ENCODE results near the gene CHAC2.
"Not testable (repeated sequence)": the region's sequence is repeated elsewhere in the genome, so short reads cannot be mapped to it uniquely, and the experiment has no call there.

Gene CHAC2

DNA sequence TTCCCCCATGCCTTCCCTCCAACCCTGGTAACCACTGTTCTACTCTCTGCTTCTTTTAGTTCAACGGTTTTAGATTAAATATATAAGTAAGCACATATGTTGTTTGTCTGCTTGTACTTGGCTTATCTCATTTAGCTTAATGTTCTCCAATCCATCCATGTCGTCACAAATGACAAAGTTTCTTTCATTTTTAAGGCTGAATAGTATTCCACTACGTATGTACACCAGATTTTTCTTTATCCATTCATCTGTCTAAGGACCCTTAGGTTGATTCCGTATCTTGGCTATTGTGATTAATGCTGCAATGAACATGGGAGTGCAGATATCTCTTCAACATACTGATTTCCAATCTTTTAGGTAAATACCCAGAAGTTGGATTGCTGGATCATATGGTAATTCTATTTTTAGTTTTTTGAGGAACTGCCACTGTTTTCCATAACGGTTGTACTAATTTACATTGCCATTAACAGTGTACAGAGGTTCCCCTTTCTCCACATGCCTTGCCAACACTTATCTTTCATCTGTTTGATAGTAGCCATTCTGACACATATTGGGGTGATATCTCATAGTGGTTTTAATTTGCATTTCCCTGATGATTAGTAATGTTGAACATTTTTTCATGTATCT, 11.0 kb downstream of the CHAC2 start:
- no peak for DNase-seq (ENCODE audit: low read depth in 3 of 3)

DNA sequence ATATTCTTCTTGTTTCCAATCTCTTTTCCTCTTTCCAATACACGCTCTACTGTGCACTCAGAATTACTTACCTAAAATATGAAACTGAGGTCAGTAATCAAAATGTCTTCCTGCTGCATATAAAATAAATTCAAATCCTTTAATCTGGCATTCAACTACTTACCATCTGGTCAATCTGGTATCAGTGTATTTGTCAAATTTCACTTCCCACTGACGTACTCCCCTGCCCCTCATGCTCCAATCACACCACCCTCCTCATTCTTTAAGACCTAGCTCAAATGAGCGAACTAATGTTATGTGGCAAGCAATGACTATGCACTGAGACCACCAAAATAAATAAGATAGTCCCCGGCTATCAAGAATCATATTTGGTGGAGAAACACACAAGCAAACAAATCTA, 12.5 kb downstream of the CHAC2 start:
- no peak for DNase-seq (ENCODE audit: low read depth in 3 of 3)

DNA sequence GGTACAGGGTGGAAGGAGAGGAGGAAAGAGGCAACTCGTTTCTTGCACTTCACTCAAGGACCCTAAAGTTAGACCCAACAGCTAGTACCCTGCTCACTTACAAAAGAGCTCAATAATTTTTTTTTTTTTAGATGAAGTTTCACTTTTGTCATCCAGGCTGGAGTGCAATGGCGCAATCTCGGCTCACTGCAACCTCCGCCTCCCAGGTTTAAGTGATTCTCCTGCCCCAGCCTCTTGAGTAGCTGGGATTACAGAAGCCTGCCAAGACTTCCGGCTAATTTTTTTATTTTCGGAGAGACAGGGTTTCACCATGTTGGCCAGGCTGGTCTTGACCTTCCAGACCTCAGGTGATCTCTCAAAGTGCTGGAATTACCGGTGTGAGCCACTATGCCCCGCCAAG, 15.1 kb downstream of the CHAC2 start:
- no peak for DNase-seq (ENCODE audit: low read depth in 3 of 3)

DNA sequence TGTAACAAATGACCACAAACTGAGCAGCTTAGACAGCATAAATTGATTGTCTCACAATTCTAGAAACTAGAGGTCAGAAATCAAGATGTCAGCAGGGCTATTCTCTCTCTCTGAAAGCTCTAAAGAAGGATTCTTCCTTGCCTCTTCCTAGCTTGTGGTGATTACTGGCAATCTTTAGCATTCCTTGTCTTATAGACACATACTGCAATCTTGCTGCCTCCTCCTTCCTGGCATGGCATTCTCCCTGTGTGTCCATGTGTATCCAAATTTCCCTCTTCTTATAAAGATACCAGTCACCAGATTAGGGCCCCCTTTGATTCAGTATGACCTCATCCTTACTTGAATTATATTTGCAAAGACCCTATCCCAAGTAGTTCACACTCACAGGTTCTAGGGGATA, 16.8 kb downstream of the CHAC2 start:
- no peak for DNase-seq (ENCODE audit: low read depth in 3 of 3)

DNA sequence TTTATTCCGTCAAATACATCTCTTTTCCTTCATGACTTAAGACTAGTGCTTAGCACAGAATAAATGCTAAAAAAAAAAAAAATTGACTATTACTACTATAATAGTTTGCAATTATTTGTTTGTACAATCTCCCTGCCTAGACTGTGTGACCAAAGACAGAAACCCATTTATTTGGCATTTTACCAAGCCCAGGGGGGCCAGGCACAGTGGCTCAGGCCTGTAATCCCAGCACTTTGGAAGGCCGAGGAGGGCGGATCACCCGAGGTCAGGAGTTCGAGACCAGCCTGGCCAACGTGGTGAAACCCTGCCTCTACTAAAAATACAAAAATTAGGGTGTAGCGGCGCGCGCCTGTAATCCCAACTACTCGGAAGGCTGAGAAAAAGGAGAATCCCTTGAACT, 17.8 kb downstream of the CHAC2 start:
- DNase-seq (ENCODE audit: low read depth in 3 of 3) = no peak

DNA sequence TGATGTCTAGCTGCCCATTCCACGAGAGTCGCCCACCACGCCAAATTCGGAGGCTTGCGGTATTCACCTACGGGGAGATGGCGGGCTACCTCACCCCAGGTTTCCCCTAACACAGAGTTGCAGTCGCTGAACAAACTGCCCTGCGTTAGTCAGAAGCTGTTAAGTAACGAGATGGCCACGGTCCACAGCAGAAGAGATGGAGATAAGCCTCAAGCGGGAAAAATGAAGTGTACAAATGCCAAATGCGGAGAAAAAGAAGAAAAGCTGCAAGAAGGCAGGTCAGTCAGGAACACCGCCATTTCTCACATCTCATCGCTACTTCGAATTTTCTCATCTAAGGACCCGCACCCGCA, 18.7 kb downstream of the CHAC2 start:
- peak in 2 of 3 donors; percentile 15 to 20 for DNase-seq (ENCODE audit: low read depth in 3 of 3)

DNA sequence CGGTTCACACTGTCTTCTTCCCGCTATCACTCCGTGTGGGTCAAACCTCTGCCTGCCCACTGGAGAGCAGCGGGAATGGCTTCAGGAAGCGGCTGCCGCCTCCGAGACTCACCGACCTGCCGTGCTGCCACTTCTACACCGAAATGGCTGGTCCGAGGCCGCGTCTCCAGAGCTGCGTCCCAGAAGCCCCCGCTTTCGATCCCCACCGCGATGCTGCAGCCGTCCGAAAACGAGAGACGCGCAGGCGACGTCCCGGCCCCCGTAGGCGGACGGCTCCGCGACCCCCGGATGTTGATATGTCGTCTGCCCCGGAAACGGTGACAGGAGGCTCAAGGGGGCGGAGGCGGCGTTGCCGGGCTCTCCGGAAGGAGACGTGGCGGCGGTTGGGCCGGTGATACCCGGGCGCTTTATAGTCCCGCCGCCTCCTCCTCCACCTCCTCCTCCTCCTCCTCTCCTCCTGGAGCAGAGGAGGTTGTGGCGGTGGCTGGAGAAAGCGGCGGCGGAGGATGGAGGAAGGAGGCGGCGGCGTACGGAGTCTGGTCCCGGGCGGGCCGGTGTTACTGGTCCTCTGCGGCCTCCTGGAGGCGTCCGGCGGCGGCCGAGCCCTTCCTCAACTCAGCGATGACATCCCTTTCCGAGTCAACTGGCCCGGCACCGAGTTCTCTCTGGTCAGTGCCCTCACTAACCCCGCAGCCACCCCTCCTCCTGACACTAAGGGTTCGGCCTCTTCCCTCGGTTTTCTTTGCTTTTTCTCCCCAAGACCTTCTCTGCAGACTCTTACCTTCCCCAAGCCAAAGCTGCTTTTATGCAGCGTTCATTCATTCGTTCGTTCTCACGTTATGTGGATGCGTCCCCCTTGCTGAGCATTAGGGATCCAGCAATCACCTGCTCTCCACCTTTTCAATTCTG, 19.4 kb downstream of the CHAC2 start, which contains the start of the genes ASB3 and ERLEC1:
Gene ASB3, minus strand, starts transcription at position 249 of the 909 bp plus-strand sequence. CDS start 21,381 bp downstream, outside the sequence.
Gene ERLEC1, plus strand, starts transcription at position 340 of the 909 bp plus-strand sequence. Its CDS starts 167 bp downstream, at position 507.
- DNase-seq (ENCODE audit: low read depth in 3 of 3) = peak; percentile 71 to 82 (median 79)

DNA sequence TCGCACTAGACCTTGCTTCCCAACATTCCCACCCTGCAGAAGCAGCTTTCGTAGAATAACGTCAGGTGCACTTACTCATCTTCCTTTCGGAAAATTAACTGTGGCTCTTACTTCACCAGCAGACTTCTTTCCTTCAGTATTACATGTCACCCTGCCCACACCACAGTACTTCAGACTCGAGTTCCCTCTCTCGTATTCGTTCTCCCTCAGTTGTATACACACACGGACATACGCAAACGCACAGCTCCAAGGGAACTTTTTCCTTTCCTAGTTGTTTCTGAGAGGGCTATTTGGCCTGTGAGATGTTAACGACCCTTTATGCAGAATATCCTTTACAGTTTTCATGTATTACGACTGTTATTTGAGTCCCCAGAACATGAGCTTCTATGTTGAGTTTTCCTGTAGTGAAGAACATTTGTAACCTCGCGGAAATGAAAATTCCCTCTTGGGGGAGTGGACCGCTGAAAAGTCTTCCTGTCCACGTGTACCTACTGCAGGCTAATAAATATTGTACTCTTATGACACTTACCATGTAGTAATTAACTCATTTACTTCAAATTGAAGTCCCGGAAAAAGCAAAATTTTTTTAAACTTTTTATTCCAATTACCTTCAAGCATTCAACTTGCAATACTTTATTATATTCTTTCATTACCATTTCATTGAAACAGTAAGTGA, 20.1 kb downstream of the CHAC2 start:
- DNase-seq (ENCODE audit: low read depth in 3 of 3) = no peak

DNA sequence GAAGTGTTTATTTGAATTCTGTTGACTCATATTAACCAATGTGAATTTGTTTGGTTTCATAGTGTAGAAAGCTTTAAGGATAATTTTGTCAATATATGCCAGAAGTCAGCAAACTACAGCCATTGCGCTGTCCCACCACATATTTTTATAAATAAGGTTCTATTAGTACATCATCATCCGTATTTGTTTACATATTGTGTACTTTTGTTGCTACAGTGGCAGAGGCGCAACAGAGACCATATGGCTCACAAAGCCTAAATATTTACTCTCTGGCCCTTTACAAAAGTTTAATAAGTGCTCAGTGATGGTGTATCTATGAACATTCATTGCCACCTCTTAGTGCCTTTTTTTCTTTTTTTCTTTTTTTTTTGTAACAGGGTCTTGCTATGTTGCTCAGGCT, 25.7 kb downstream of the CHAC2 start:
- no peak for DNase-seq (ENCODE audit: low read depth in 3 of 3)

DNA sequence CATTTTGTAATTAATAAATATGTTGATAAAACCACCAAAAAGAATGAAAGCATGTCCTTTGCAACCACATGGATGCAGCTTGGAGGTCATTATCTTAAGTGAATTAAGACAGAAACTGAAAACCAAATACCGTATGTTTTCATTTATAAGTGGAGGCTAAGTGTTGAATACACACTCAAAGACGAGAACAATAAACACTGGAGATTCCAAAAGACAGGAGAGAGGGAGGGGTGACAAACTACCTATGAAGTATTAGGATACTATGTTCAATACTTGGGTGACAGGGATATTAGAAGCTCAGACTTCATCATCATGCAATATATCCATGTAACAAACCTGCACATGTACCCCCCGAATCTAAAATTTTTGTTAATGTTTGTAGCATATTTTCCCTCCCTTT, 26.2 kb downstream of the CHAC2 start:
- no peak for DNase-seq (ENCODE audit: low read depth in 3 of 3)

DNA sequence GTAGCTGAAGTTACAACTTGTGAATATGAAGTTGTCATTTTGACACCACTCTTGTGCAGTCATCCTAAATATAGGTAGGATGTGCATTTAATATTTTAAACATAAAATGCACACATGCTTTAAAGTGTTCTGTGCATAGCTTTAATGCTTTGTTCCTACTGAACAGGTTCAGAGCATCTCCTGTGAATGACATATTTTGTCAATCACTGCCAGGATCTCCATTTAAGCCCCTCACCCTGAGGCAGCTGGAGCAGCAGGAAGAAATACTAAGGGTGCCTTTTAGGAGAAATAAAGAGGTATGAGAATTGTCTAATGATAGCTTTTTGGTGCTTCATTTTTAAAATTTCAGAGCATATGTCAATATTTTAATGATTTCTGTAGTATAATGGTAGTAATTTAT, 33.9 kb downstream of the CHAC2 start:
- no peak for DNase-seq (ENCODE audit: low read depth in 3 of 3)

DNA sequence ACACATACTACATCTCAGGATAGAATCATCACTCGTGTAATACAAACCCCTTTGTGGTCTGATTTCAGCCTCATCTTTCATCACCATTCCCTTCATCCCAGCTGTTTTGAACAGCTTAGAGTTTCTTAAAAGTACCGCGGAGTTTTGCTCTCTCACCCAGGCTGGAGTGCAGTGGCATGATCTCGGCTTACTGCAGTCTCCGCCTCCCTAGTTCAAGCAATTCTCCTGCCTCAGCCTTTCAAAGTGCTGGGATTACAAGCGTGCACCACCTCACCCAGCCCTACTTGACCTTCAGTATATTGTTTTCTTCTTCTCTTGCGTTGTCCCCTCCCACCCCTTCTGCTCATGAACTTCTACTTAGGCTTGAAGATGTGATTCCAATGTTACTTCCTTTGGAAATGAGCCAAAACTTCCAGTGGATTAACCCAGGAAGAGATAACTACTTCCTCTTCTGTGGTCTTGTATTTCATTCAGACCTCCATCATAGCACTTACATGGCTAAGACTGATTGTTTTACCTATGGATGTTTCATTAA, 35.1 kb downstream of the CHAC2 start:
- no peak for DNase-seq (ENCODE audit: low read depth in 3 of 3)

DNA sequence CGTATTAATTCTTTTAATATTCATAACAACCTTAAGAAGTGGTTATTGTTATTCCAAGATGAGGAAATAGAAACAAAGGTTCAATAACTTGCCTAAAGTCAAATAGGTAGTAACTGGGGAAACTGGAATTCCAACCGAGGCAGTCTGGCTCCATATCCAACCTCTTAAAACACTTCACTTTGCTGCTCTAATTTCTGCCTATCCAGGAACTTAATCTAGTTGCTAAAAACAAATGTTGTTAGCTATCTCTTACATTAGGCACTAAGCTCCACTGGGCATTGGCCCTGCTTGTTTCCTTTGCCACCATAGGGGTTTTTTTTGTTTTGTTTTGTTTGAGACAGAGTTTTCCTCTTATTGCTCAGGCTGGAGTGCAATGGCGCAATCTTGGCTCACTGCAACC, 44.0 kb downstream of the CHAC2 start:
- DNase-seq (ENCODE audit: low read depth in 3 of 3) = no peak

DNA sequence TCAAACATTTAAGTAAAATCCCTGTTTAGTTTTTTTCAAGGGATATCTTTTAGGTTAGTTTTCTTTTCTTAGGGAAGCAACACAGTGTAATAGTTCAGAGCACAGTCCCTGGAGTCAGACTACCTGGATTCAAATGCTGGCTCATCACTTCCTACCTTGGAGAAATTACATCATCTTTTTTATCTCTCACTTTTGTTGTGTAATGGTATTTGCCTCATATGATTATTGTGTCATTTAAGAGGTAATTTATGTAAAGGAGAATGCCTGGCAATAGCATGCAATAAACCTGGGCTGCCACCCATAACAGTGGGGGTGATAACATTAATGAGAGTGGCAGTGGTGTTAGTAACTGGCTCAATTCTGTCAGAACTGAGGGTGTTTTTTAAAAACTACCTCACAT, 45.5 kb downstream of the CHAC2 start:
- no peak for DNase-seq (ENCODE audit: low read depth in 3 of 3)

DNA sequence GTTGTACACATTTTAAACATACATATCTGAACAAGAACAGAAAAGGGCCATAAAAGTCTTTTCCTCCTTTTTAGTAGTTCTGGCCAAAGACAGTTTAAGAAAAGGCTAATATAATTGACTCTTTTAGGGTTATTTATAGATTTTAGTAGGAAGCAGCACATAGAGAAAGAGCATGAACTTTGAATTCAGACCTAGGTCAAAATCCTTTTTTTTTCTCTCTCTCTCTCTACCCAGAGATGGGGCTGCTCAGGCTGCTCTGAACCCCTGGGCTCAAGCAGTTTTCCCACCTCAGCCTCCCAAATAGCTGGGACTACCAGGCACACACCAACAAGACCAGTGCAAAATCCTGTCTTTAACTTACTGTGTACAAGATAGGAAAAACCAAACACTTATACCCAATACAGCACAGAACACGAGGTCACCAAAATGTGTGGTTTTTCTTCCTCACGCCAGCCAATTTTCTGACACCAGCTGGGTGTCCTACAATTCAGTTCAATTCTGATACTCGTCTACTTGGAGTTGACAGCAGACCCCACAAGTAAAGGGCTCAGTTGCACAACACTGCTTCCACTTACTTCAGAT, 51.3 kb downstream of the CHAC2 start:
- DNase-seq (ENCODE audit: low read depth in 3 of 3) = no peak

DNA sequence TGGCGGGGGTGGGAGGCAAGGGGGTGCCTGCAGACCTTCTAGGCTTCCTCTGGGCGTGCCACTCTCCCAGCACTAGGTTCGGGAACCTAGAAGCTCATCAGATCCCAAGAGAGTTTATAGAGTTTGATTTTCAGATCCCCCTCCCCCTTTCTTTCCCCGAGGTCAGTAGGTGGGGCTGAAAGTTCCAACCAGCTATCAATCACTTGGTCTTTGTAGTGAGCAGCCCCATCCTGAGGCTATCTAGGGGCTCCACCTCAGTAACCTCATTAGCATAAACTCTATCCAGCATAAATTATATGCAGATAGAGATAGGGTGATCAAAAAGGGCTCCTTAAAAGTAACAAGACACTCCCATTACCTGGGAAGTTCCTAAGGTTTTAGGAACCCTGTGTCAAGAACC, 52.0 kb downstream of the CHAC2 start:
- DNase-seq (ENCODE audit: low read depth in 3 of 3) = no peak

DNA sequence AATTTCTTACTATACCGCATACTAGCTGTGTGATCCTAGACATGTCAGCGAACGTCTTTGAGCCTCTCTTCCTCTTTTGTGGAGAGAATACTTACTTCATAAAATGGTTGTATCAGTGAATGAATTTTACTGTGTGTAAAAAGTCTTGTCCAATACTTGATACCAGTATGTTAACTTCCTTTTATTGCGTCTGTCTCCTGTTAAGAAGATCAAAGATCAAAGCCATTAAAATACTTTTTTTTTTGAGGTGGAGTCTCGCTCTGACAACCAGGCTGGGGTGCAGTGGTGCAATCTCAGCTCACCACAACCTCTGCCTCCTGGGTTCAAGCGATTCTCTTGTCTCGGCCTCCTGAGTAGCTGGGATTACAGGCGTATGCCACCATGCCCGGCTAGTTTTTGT, 52.4 kb downstream of the CHAC2 start:
- no peak for DNase-seq (ENCODE audit: low read depth in 3 of 3)

DNA sequence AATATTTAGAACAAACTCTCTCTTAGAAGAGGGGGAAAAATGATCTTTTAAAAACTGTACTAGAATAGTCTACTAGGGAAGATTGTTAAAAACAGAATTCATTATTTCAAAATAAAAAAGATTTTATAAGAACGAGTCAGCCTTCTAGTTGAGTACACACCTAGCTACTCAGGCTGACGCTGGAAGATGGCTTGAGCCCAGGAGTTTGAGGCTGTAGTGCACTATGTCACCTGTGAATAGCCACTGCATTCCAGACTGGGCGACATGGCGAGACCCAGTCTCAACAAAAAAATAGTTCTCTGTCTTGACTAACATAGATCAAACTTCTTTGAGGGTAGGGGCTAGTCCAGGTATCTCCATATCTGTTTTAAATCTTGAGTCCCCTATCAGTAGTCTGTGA, 53.1 kb downstream of the CHAC2 start:
- DNase-seq (ENCODE audit: low read depth in 3 of 3) = no peak

DNA sequence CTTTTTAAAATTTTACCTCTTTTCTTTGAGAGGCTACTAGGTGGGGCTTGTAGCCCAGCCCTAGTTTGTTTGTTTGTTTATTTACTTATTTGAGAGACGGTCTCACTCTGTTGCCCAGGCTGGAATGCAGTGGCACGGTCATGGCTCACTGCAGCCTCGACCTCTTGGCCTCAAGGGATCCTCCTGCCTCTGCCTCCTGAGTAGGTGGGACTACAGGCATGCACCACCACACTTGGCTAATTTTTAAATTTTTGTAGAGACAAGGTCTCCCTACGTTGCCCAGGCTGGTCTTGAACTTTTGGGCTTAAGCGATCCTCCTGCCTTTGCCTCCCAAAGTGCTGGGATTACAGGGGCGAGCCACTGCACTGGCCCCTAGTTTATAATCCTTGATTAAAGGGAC, 54.2 kb downstream of the CHAC2 start:
- no peak for DNase-seq (ENCODE audit: low read depth in 3 of 3)

DNA sequence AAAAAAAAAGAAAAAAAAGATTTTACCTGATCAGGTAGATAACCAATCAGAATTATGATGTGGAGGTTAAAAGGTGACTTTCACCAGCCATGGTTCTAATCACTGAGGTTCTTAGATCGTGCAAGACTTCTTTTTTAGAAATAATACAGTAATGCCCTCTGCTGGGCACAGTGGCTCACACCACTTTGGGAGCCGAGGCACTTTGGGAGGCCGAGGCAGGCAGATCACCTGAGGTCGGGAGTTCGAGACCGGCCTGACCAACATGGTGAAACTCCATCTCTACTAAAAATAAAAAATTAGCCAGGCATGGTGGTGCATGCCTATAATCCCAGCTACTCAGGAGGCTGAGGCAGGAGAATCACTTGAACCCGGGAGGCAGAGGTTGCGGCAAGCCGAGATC, 56.0 kb downstream of the CHAC2 start:
- DNase-seq (ENCODE audit: low read depth in 3 of 3) = not testable (repeated sequence)

Measured in stimulated activated CD4-positive, alpha-beta T cell treated with anti-CD3 and anti-CD28 coated beads, TNF-alpha, amount 100 ng/mL, for 48 hours (primary cell).